ENCODE data around the gene DNAJB2. TPM values are rescaled to one million over a fixed set of nuclear protein-coding genes. Genes with fewer than 3 reads are reported as not detected.

Gene DNAJB2
- total RNA-seq: 66.2 and 69.5 TPM in 2 replicates
- long read RNA-seq, partial matches to known transcripts: 0 of 2 reads
- long read RNA-seq, other reads (novel, unspliced or antisense): 2 of 2 reads

GRCh38 chr2:219279151-219279915 is at the start of gene DNAJB2:
TSS of gene DNAJB2 (plus strand) at chr2:219279366. CDS start at chr2:219279834, 468 bp downstream.
- DNase-seq (ENCODE audit: low spot score, unreplicated experiment): peak; percentile 91

GRCh38 chr2:219230059-219230540 is 49.1 kb upstream of the DNAJB2 start:
- H3K4me1 Mint-ChIP-seq (ENCODE audit: low read depth): peaks cover 18% of the 10 kb centered on the region
- no peaks in the 10 kb centered on the region for H3K9me3 Mint-ChIP-seq (ENCODE audit: low read depth)
- peaks cover 14% of the 10 kb centered on the region for H3K36me3 Mint-ChIP-seq (ENCODE audit: insufficient read depth)
- H3K27me3 Mint-ChIP-seq: no peaks in the 10 kb centered on the region
- peak overlapping the region; percentile 99 for H3K27ac Mint-ChIP-seq
- H3K4me3 Mint-ChIP-seq (ENCODE audit: low read depth): peak overlapping the region; percentile 98
- TF ChIP-seq, protein P1, sequence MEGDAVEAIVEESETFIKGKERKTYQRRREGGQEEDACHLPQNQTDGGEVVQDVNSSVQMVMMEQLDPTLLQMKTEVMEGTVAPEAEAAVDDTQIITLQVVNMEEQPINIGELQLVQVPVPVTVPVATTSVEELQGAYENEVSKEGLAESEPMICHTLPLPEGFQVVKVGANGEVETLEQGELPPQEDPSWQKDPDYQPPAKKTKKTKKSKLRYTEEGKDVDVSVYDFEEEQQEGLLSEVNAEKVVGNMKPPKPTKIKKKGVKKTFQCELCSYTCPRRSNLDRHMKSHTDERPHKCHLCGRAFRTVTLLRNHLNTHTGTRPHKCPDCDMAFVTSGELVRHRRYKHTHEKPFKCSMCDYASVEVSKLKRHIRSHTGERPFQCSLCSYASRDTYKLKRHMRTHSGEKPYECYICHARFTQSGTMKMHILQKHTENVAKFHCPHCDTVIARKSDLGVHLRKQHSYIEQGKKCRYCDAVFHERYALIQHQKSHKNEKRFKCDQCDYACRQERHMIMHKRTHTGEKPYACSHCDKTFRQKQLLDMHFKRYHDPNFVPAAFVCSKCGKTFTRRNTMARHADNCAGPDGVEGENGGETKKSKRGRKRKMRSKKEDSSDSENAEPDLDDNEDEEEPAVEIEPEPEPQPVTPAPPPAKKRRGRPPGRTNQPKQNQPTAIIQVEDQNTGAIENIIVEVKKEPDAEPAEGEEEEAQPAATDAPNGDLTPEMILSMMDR (IDR thresholded peaks at IDR 0.05; ENCODE audit: unreplicated experiment): no peak
- DNase-seq (ENCODE audit: low spot score, unreplicated experiment): no peak

More at GRCh38 chr2:219279151-219279915, at the start of gene DNAJB2:
- TF ChIP-seq, protein P1 (IDR thresholded peaks at IDR 0.05; ENCODE audit: unreplicated experiment): peak; percentile 22
- Mint-ChIP-seq H3K27me3 (peaks cover 4% of the 10 kb centered on the region), H3K4me1 (ENCODE audit: low read depth) (peaks cover 22% of the 10 kb centered on the region), H3K36me3 (ENCODE audit: insufficient read depth) (peaks cover 4% of the 10 kb centered on the region), H3K9me3 (ENCODE audit: low read depth) (no peaks in the 10 kb centered on the region), H3K27ac (peak within 1 kb of the TSS; percentile 98), H3K4me3 (ENCODE audit: low read depth) (peak within 1 kb of the TSS; percentile 84)

GRCh38 chr2:219234331-219234730 is 44.8 kb upstream of the DNAJB2 start:
- Mint-ChIP-seq H3K9me3 (ENCODE audit: low read depth) (no peaks in the 10 kb centered on the region), H3K27me3 (no peaks in the 10 kb centered on the region), H3K4me1 (ENCODE audit: low read depth) (peaks cover 9% of the 10 kb centered on the region), H3K27ac (no peak overlapping the region), H3K36me3 (ENCODE audit: insufficient read depth) (peaks cover 21% of the 10 kb centered on the region), H3K4me3 (ENCODE audit: low read depth) (no peak overlapping the region)
- no peak for DNase-seq (ENCODE audit: low spot score, unreplicated experiment)
- TF ChIP-seq, protein P1 (IDR thresholded peaks at IDR 0.05; ENCODE audit: unreplicated experiment): no peak

- H3K9me3 Mint-ChIP-seq (ENCODE audit: low read depth): no peaks in the 10 kb centered on the region
- peaks cover 8% of the 10 kb centered on the region for H3K4me1 Mint-ChIP-seq (ENCODE audit: low read depth)
- TF ChIP-seq, protein P1 (IDR thresholded peaks at IDR 0.05; ENCODE audit: unreplicated experiment): no peak
- no peak for DNase-seq (ENCODE audit: low spot score, unreplicated experiment)
- peak overlapping the region; percentile 47 for H3K4me3 Mint-ChIP-seq (ENCODE audit: low read depth)
- H3K27me3 Mint-ChIP-seq: no peaks in the 10 kb centered on the region
- H3K27ac Mint-ChIP-seq: peak overlapping the region; percentile 41
- H3K36me3 Mint-ChIP-seq (ENCODE audit: insufficient read depth): no peaks in the 10 kb centered on the region
Observed at GRCh38 chr2:219243291-219243761, 35.8 kb upstream of the DNAJB2 start.

DNA sequence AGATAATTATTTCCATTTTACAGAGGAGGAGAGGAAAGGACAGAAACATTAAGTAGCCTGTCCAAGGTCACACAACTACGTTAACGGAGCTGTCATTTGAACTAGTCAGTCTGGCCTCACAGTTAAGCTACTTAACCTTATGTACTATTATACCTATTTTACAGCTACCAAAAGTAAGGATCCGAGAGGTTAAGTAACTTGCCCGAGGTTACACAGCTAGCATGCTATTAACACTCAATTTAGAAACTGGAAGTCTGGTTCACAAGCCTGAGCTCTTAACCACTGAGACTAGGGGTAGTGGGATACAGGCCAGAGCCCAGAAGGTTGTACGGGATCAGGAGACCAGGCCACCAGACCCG is 34.4 kb upstream of the DNAJB2 start:
- no peak for DNase-seq (ENCODE audit: low spot score, unreplicated experiment)
- Mint-ChIP-seq H3K27ac (peak overlapping the region; percentile 99), H3K4me3 (ENCODE audit: low read depth) (peak overlapping the region; percentile 89), H3K36me3 (ENCODE audit: insufficient read depth) (no peaks in the 10 kb centered on the region), H3K4me1 (ENCODE audit: low read depth) (peaks cover 19% of the 10 kb centered on the region), H3K9me3 (ENCODE audit: low read depth) (no peaks in the 10 kb centered on the region), H3K27me3 (no peaks in the 10 kb centered on the region)
- TF ChIP-seq, protein P1 (IDR thresholded peaks at IDR 0.05; ENCODE audit: unreplicated experiment): no peak
